K562 treated with DMSO at 1 percent for 24 hours (cell line): ENCODE measurements around the gene ASIC1. TPM values are rescaled to one million over a fixed set of nuclear protein-coding genes. Genes with fewer than 3 reads are reported as not detected.

Experiments
- total RNA-seq: library from RNA; unstranded; fragments of 300-600 nt; gene quantifications from 2 replicates; pipeline ENCODE4 v1.2.3, GENCODE V29; 2022; ENCODE audit warnings: low read depth; ENCODE audit not compliant: insufficient read depth

ASIC1 gene
- 1.00 and 1.5 TPM in 2 replicates for total RNA-seq

DNA sequence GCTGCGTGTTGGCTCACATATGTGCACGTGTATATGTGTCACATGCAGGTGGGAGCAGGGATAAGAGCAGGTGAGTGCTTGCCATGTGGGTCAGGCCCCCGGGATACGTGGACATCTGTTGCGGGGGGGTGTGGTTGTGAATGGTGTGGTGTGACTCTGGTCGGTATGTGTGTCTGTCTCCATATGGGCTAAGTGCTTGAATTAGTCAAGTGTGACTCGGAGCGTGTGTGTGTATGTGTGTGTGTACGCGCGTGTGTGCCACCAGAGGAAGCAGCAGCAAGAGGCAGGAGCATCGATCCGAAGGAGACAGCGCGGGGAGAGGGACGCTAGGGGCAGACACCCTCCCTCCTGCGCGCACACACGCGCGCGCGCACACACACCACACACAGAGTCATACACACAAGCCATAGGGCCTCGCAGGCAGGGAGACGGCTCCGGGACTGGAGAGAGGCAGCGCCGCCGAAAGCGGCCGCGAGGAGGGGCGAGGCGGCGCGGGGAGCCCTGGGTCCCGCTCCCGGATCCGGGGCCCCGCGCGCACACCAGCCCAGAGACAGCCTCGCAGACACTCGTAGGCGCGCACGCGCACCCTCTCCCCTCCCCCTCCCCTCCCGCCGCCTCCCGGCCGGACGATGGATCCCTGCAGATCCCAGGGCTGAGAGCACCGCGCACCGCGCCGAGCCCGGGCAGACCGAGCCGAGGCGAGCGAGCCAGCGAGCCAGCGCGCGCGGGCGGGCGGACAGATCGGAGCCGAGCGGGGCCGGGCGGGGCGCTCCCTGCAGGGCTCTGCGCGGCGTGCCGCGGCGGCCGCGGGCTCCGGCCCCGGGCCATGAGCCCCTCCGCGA lies at the start of gene ASIC1:
ASIC1 (plus strand) TSS at position 597 of the 842 bp plus-strand sequence. CDS start 1,171 bp downstream, outside the sequence.

DNA sequence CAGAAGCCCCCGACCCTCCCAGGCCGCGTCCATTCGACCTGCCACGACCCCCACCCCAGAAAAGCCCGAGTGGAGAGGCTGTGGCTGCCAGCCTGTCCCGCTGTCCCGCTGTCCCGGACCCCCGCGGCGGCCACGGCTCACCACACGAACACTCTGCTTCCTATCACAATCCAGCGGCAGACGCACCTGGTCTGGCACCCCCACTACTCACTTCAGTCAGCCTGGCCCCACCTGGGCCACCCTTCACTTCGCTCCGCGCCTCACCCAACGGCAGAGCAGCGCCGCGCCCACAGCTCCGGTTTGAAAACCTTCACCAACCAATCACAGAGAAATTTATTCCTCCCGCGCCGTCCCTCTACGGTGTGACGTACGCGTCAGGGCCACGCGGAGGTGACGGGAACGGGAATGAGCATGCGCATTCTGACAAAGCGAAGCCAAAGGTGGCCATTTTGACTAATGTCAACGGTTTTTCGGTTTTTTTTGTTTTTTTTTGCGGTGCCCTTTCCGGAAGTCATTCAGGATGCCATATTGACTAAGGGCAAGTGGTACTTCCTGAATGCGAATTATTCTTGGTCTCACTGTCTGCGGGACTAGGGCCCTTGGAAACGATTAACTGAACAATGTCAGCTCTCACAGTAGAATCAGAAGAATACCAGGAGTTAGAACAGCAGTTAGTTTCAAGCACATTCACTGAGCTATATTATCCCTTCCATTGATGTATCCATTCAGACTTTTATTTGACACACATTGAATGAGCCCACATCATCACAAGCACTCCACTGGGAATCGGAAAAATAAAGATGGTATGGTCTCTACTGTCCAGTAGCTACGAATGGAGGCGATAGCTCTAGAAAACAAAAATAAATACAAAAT lies 32.0 kb upstream of the ASIC1 start, which contains the start of gene RACGAP1:
RACGAP1 (minus strand) TSS at position 308 of the 873 bp plus-strand sequence. CDS start 8,779 bp downstream, outside the sequence.

DNA sequence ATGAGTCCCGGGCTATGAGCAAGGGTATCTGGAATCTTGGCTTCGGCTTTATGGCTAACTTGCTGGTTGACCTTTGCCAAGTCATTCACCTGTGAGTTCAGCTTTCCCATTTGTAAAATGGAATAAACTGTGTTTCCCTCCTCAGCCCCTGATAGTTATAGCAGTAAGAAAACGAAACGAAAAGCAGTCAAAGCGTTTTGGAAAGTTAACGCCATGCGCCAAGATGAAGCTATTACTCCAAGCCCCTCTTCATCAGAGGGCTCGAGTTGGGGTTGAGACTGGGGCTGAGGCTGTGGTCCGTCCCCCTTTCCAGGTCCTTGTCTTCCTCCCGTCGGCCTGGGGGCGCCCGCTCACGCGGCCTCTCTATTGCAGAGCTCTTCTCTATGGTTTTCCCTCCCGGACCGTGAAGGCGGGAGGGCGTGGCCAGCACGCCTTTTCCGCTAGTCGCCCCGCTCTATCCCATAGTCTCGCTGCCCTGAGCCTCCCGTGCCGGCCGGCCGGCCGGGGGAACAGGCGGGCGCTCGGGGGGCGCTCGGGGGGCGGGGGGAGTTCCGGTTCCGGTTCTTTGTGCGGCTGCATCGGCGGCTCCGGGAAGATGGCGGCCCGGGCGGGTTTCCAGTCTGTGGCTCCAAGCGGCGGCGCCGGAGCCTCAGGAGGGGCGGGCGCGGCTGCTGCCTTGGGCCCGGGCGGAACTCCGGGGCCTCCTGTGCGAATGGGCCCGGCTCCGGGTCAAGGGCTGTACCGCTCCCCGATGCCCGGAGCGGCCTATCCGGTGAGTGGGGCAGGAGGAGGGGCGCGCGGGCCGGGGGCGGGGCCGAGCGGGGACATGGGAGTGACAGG lies 27.6 kb downstream of the ASIC1 start, which contains the start of gene SMARCD1:
SMARCD1 (plus strand) TSS at position 568 of the 840 bp plus-strand sequence; CDS start at position 596, 28 bp downstream.

DNA sequence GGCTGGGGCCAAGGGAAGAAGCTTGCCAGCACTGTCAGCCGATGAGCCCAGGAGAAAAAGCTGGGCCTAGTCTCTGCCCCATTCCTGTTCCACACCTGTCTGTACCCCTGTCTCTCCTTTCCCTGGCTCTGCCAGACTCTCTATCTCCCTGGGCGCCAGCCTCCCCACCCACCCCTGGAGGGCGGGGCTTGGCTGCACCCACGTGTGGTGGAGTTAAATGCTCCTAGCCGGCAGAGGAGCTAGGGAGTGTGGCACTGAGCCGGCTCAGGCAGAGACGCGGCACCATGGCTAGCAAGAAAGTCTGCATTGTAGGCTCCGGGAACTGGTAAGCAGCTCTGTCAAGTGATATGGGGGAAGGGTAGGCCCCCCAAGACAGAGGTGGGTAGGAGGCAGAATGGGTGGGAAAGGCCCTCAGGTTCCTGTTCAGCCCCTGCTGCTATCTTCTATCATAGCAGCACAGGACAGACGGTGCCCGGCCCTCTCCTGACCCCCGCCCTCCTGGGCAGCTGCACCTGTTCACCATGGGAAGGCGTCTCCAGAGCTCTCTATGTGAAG lies 46.4 kb downstream of the ASIC1 start, which contains the start of gene GPD1:
GPD1 (plus strand) TSS at position 242 of the 555 bp plus-strand sequence; CDS start at position 285, 43 bp downstream.

DNA sequence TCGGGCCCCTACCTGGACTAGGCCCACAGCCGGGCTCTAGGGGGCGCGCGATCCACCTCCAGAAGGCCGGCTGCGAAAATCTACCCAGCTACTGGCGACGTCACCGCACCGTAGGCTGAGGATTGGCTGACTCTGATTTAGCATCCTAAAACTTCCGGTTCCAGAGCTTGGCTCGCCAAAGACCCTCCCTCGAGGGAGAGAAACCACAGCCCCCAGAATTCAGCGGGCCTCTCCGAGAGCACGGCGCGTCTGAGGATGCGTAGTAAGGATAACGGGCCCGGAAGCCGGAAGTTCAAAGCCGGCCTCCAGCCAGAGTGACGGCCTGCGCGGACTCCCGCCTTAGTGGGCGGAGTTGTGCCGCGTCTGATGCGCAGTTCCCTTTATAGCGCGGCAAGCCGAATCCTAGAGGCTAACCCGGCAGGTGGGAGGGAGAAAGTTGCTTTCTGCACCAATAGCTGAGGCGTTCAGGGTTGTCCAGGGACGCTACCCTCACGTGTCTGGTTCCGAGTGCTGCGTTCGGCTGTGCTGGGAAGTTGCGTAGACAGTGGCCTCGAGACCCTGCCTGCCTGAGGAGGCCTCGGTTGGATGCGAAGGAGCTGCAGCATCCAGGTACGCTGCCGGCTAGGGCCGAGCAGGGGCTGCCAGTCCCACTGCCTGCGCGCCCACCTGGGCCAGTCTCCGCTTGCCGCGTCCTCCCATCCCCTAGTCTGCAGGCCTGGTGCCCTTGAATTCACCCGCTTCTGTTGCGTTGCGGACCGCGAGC lies 54.5 kb downstream of the ASIC1 start, which contains the start of gene COX14:
COX14 (plus strand) TSS at position 544 of the 763 bp plus-strand sequence. CDS start 7,808 bp downstream, outside the sequence.

Other genes starting within 250 kb of the ASIC1 start
- gene NCKAP5L, start 229.2 kb upstream of the ASIC1 start, total RNA-seq: 20.8 and 21.1 TPM in 2 replicates
- 7.1 and 8.0 TPM in 2 replicates for gene BCDIN3D, start 214.5 kb upstream of the ASIC1 start, total RNA-seq
- 0.15 and 0.16 TPM in 2 replicates for gene FAIM2, start 153.7 kb upstream of the ASIC1 start, total RNA-seq
- not detected in 2 replicates for gene AQP2, start 106.9 kb upstream of the ASIC1 start, total RNA-seq
- gene AQP5, start 95.7 kb upstream of the ASIC1 start, total RNA-seq: not detected in 2 replicates
- 0.41 TPM in 1 of 2 replicates, not detected in the other for gene AQP6, start 84.6 kb upstream of the ASIC1 start, total RNA-seq
- gene RACGAP1, start 32.1 kb upstream of the ASIC1 start, total RNA-seq: 74.2 and 79.0 TPM in 2 replicates
- 72.7 and 74.2 TPM in 2 replicates for gene SMARCD1, start 27.7 kb downstream of the ASIC1 start, total RNA-seq
- gene GPD1, start 46.4 kb downstream of the ASIC1 start, total RNA-seq: 0.23 TPM in 1 of 2 replicates, not detected in the other
- gene COX14, start 54.6 kb downstream of the ASIC1 start, total RNA-seq: 52.5 and 65.7 TPM in 2 replicates
- 21.7 and 25.7 TPM in 2 replicates for gene CERS5, start 109.8 kb downstream of the ASIC1 start, total RNA-seq
- gene LIMA1, start 225.9 kb downstream of the ASIC1 start, total RNA-seq: 18.3 and 18.4 TPM in 2 replicates